Bronchial epithelial cell (primary cell): Measurements from ENCODE around the gene CTSA. TPM values are rescaled to one million over a fixed set of nuclear protein-coding genes. Genes with fewer than 3 reads are reported as not detected.

Source experiments
- DNase-seq: peaks from one replicate; pipeline ENCODE4 v3.0.0-alpha.2; 2010; ENCODE audit warnings: low read depth
- FAIRE-seq: peaks from 2 replicates; lab custom pipeline; 2011; peaks lifted over from hg19 to GRCh38; lab: Jason Lieb, UNC
- H3K27me3 ChIP-seq: 2 replicates; pipeline ENCODE4 v1.5.1; 2011; ENCODE audit warnings: low read length; ENCODE audit not compliant: control insufficient read depth, insufficient read depth
- H3K36me3 ChIP-seq: 2 replicates; pipeline ENCODE4 v1.5.1; 2011; ENCODE audit warnings: low read length; ENCODE audit not compliant: control insufficient read depth, insufficient read depth
- H3K4me3 ChIP-seq: 2 replicates; pipeline ENCODE4 v1.5.1; 2011; ENCODE audit warnings: mild to moderate bottlenecking, low read depth, low read length, control low read depth
- CTCF ChIP-seq: IDR thresholded peaks from 2 replicates; pipeline ENCODE4 v1.5.1; 2011; ENCODE audit warnings: mild to moderate bottlenecking, moderate library complexity, low read length, control low read depth, inconsistent platforms; ENCODE audit not compliant: insufficient read depth, severe bottlenecking
- total RNA-seq: library from RNA; depleted of rRNA; stranded (reverse); fragments of >200 nt; gene quantifications from 2 replicates; pipeline ENCODE4 v1.2.1, GENCODE V29; 2014

CTSA gene
- total RNA-seq, 1 donor from 2014 or later: 16.8 TPM

- no peak for FAIRE-seq
- Histone ChIP-seq H3K4me3 (peak within 1 kb of the TSS; percentile 46), H3K36me3 (no peaks in the 10 kb centered on the region), H3K27me3 (no peaks in the 10 kb centered on the region)
- no peak for TF ChIP-seq CTCF
- no peak for DNase-seq
Observed at GRCh38 chr20:45911486-45912343, 20.6 kb downstream of the CTSA start, which contains the start of gene PLTP. PLTP (minus strand) TSS chr20:45912155; CDS start chr20:45911452, 703 bp downstream.

GRCh38 chr20:45912344-45912682, 21.2 kb downstream of the CTSA start:
- H3K4me3 ChIP-seq: peak overlapping the region; percentile 46
- FAIRE-seq (no peak), DNase-seq (no peak)
- H3K36me3 ChIP-seq: no peaks in the 10 kb centered on the region
- TF ChIP-seq CTCF: no peak
- H3K27me3 ChIP-seq: no peaks in the 10 kb centered on the region

- no peak for FAIRE-seq
- Histone ChIP-seq H3K4me3 (no peak overlapping the region), H3K27me3 (no peaks in the 10 kb centered on the region), H3K36me3 (no peaks in the 10 kb centered on the region)
- no peak for TF ChIP-seq CTCF
- peak; percentile 55 for DNase-seq
Observed at GRCh38 chr20:45913116-45913515, 22.0 kb downstream of the CTSA start.

GRCh38 chr20:45917790-45918141, 26.6 kb downstream of the CTSA start:
- FAIRE-seq: no peak
- no peaks in the 10 kb centered on the region for H3K36me3 ChIP-seq
- DNase-seq: no peak
- no peak overlapping the region for H3K4me3 ChIP-seq
- H3K27me3 ChIP-seq: no peaks in the 10 kb centered on the region
- no peak for TF ChIP-seq CTCF

- no peak for DNase-seq
- Histone ChIP-seq H3K36me3 (no peaks in the 10 kb centered on the region), H3K4me3 (no peak overlapping the region), H3K27me3 (no peaks in the 10 kb centered on the region)
- TF ChIP-seq CTCF: no peak
- FAIRE-seq: no peak
Observed at GRCh38 chr20:45918182-45918737, 27.1 kb downstream of the CTSA start.
